ENCODE results near the gene LYZL4. TPM values are rescaled to one million over a fixed set of nuclear protein-coding genes. Genes with fewer than 3 reads are reported as not detected.

LYZL4 gene
- total RNA-seq (2012; rRNA removed) (not detected in 2 replicates), polyA plus RNA-seq (2012; rRNA removed) (not detected in 2 replicates), Bru-seq, nascent RNA (not detected), BruChase-seq, experiment 1, labeled RNA remaining after a 6-hour chase (not detected), BruChase-seq, experiment 2, labeled RNA remaining after a 2-hour chase (not detected)
- polyA plus RNA-seq (2012; cell fraction: cytosol; rRNA removed) = not detected in 2 replicates
- not detected in 2 replicates for polyA plus RNA-seq (2012; cell fraction: nucleus; rRNA removed; ENCODE audit: low replicate concordance)
- long read RNA-seq = 0 reads

DNA sequence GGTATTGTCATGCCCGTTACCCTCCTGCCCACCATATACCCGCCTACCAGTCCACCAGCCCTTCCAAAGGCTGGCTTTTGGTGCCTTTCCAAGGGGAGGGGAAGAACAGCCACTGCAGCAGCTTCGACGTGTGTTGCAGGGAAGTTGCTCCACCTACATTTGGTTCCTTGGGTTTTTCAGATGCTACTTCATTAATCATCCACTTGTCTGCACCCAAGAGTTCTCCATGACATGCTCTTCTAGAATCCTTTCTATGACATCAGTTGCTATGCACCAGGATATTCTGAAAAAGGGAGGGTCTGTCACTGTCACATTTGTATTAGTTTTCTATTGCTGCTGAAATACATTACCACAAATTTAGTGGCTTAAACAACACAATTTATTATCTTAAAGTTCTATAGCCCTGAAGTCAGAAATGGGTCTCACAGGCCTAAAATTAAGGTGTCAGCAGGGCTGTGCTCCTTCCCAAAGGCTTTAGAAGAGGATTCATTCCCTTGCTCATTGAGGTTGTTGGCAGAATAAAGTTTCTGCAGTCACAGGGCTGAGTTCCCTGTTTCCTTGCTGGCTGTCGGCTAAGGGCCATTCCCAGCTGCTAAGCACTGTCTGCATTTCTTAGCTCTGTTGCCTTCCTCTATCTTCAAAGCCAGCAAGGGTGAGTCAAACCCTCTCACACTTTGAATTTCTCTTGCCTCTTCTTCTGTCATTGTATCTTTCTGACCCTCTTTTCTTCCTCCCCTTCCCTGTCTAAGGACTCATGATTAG lies at the start of gene LYZL4:
LYZL4 (minus strand) TSS at position 241 of the 762 bp plus-strand sequence. CDS start 3,359 bp downstream, outside the sequence.
- H3K9ac ChIP-seq (ENCODE audit: low read depth, low read length) = no peak within 1 kb of the TSS
- H3K4me2 ChIP-seq (ENCODE audit: low read depth, low read length) = no peak within 1 kb of the TSS
- no peak within 1 kb of the TSS for H3K14ac ChIP-seq (replicated peaks; ENCODE audit: low read depth, low read length)
- H3K9me3 ChIP-seq (ENCODE audit: control insufficient read depth, insufficient read depth, low read length) = no peaks in the 10 kb centered on the region
- no peak within 1 kb of the TSS for H2AK9ac ChIP-seq (replicated peaks; ENCODE audit: low read depth, low read length, poor library complexity)
- no peak within 1 kb of the TSS for H2BK15ac ChIP-seq (ENCODE audit: low read depth, low read length)
- in situ Hi-C loops (cut with MboI; ENCODE audit: low sequenced_read_pairs) (no loop called here), intact Hi-C loops (cut with micrococcal nuclease) (no loop called here), dilution Hi-C loops (cut with HindIII; ENCODE audit: low sequenced_read_pairs, unreplicated experiment) (no loop called here)
- no peak within 1 kb of the TSS for H2AK5ac ChIP-seq (ENCODE audit: low read depth, low read length)
- H3K79me1 ChIP-seq (ENCODE audit: low read depth in 1 of 2, low read length in 2 of 2) = no peaks in the 10 kb centered on the region
- DNase-seq (no peak), ATAC-seq (ENCODE audit: low read depth) (no peak)
- no peaks in the 10 kb centered on the region for H3K9me1 ChIP-seq (ENCODE audit: insufficient read depth, low read length)
- no peaks in the 10 kb centered on the region for H3K27me3 ChIP-seq (ENCODE audit: control insufficient read depth, insufficient read depth, low read length)
- no peak within 1 kb of the TSS for H3K4ac ChIP-seq (ENCODE audit: low read depth, low read length)
- H3K4me3 ChIP-seq (ENCODE audit: insufficient read depth, low read depth, low read length) = no peak within 1 kb of the TSS
- H3K36me3 ChIP-seq (ENCODE audit: control insufficient read depth, insufficient read depth, low read length) = no peaks in the 10 kb centered on the region
- no peak within 1 kb of the TSS for H4K5ac ChIP-seq (ENCODE audit: low read depth, low read length)
- H4K91ac ChIP-seq (ENCODE audit: insufficient read depth, low read depth, low read length) = no peak within 1 kb of the TSS
- H2BK5ac ChIP-seq (ENCODE audit: low read depth, low read length, poor library complexity, severe bottlenecking) = no peak within 1 kb of the TSS
- H3K23ac ChIP-seq (ENCODE audit: low read depth, low read length) = no peak within 1 kb of the TSS
- no peak within 1 kb of the TSS for H4K8ac ChIP-seq (ENCODE audit: low read depth in 2 of 2, low read length in 2 of 2)
- no peak within 1 kb of the TSS for H3K27ac ChIP-seq (ENCODE audit: insufficient read depth, low read length)
- no peak within 1 kb of the TSS for H2BK120ac ChIP-seq (ENCODE audit: low read depth, low read length)
- H3K4me1 ChIP-seq (ENCODE audit: control insufficient read depth, insufficient read depth, low read length) = no peaks in the 10 kb centered on the region
- CTCF ChIA-PET = no interaction called here
- H2AFZ ChIP-seq (replicated peaks; ENCODE audit: low read length, poor library complexity) = no peak within 1 kb of the TSS
- WGBS, 2 experiments (ENCODE audit: extremely low coverage in 2 of 2, insufficient read length in 1 of 2) = 20% methylated on average over 1 of the region's 5 CpGs; no CpG with 5 or more reads in 1 of the 2 experiments
- no peak within 1 kb of the TSS for H2BK20ac ChIP-seq (ENCODE audit: low read depth, low read length)
- H3K18ac ChIP-seq (ENCODE audit: low read depth, low read length) = no peak within 1 kb of the TSS
- BruUV-seq (replicated peaks) = no TSS peak
- no peak for TF ChIP-seq NFE2L2 (IDR thresholded peaks at IDR 0.05; ENCODE audit: low read depth, low read length)
- TF ChIP-seq RCOR1 (IDR thresholded peaks at IDR 0.05; ENCODE audit: insufficient replicate concordance, low read length) = no peak
- TF ChIP-seq MXI1 (IDR thresholded peaks at IDR 0.05; ENCODE audit: borderline replicate concordance, low read depth, low read length) = no peak
- no peak for TF ChIP-seq ELK1 (IDR thresholded peaks at IDR 0.05; ENCODE audit: borderline replicate concordance, low read depth, low read length)
- TF ChIP-seq CTCF (conservative IDR thresholded peaks at IDR 0.05; ENCODE audit: low read depth, low read length) = no peak
- TF ChIP-seq MAZ (IDR thresholded peaks at IDR 0.05; ENCODE audit: borderline replicate concordance, low read depth, low read length) = no peak
- TF ChIP-seq RAD21 (IDR thresholded peaks at IDR 0.05; ENCODE audit: low read length) = no peak
- no peak within 1 kb of the TSS for H3K56ac ChIP-seq (ENCODE audit: extremely low read depth, insufficient read depth, low read length)
- H4K20me1 ChIP-seq (ENCODE audit: insufficient read depth, low read length) = no peaks in the 10 kb centered on the region
- POLR2A ChIA-PET (ENCODE audit: unreplicated experiment) = no interaction called here

All from IMR-90 (cell line).